Body of pancreas (tissue), 4 donors: ENCODE results near the gene IER2.

ENCODE experiments used
- POLR2A ChIP-seq, 3 donors: fragments of 450-650 bp; IDR thresholded peaks; one replicate each; pipeline ENCODE4 v1.6.1; 2016; ENCODE audit warnings: antibody characterized with exemption in 3 of 3, mild to moderate bottlenecking in 2 of 3
- TF ChIP-seq, protein P1 (sequence below), 7 experiments: fragments of 450-650 bp in 4 of 7; fragments of 200-600 bp in 3 of 7; sonication (generic) in 3 of 7; IDR thresholded peaks; one replicate each; pipeline ENCODE4 v1.5.1; 2016 to 2019; ENCODE audit warnings: antibody characterized with exemption in 7 of 7

DNA sequence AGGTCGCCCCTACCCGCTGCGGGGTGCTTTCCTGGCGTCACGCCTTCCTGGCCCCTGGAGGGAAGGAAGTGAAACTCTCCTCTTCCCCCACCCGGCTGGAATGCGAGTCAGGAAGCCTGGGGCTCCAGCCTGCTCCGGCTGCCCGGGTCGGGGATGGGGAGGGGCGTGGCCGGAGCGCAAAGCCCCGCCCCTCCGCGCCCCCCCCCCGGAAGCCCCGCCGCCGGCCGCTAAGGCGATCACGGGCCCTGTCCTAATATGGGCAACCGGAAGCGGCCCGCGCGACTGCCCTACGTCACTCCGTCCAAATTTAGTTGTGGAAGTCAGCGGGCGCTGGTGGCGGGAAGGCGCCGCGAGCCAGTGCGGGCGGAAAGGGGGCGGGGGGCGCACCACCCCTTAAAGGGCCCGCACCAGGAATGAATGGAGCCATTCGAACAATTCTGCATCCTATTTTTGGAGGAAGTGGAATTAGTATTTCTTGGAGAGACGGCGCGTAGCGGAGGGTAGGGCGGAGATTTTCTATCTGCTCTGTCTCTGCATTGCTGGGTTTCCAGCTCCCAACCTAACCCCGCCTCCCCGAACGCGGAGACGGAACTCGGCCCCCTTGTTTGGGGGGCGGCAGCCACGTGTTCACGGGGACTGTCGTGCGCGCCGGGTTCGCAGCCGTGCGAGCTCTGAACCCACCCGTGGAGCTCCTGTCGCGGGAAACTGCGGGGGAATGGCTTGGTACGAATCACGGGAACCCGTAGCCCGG is 1.6 kb downstream of the IER2 start:
- TF ChIP-seq, protein P1, sequence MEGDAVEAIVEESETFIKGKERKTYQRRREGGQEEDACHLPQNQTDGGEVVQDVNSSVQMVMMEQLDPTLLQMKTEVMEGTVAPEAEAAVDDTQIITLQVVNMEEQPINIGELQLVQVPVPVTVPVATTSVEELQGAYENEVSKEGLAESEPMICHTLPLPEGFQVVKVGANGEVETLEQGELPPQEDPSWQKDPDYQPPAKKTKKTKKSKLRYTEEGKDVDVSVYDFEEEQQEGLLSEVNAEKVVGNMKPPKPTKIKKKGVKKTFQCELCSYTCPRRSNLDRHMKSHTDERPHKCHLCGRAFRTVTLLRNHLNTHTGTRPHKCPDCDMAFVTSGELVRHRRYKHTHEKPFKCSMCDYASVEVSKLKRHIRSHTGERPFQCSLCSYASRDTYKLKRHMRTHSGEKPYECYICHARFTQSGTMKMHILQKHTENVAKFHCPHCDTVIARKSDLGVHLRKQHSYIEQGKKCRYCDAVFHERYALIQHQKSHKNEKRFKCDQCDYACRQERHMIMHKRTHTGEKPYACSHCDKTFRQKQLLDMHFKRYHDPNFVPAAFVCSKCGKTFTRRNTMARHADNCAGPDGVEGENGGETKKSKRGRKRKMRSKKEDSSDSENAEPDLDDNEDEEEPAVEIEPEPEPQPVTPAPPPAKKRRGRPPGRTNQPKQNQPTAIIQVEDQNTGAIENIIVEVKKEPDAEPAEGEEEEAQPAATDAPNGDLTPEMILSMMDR (IDR thresholded peaks at IDR 0.05), result peak in 3 of 7 experiments; percentile 9 to 15 (median 9)
- TF ChIP-seq POLR2A (IDR thresholded peaks at IDR 0.05), result peak; percentile 98 to 99 (median 99)
